ENCODE results near the gene ARSI.
A peak's percentile ranks its signal among the peaks of the same experiment; 100 is the strongest.
"Not testable (repeated sequence)": the region's sequence is repeated elsewhere in the genome, so short reads cannot be mapped to it uniquely, and the experiment has no call there.

Gene ARSI

GRCh38 chr5:150263375-150263775 is 39.3 kb downstream of the ARSI start:
- no peak for DNase-seq

- DNase-seq, result no peak
Measured at GRCh38 chr5:150262502-150262901, 40.2 kb downstream of the ARSI start.

DNA sequence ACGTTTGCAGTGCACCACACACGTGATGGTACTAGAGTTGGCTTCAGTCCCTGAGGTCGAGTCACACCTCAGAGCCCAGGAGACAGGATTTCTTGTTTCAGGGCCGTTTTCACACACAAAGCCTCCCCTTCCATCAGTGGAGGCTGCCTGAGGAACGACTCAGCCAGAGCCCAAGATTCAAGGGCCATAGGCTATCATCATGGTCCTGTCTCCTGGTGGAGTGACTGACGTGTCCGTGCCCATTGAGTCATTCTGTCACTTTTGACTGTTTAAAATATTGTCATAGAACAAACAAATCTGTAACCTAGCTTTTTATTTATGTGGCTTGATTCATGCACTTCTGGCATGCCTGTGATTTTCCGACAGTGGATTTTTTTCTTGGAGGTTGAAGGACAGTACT is 41.5 kb downstream of the ARSI start:
- no peak for DNase-seq

DNA sequence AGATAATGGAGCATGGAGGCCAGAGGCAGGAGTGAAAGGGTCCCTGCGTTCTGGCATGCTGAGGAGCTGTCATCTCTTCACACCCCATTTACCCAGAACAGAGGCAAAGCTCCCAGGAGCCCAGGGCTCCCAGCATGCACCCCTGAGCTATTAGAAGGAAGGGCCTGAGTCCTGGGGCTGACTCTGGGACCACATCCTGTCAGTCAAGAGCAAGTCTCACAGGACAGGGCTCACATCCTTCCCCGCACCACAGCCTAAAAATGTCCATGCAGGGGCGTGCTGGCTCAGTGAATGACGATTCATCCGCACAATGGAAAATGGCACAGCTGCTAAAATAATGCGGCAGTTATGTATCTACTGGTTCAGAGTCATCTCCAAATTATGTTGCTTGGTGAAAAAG is 44.6 kb downstream of the ARSI start:
- peak; percentile 28 for DNase-seq

- DNase-seq, result no peak
Measured at GRCh38 chr5:150257424-150257823, 45.3 kb downstream of the ARSI start.

DNA sequence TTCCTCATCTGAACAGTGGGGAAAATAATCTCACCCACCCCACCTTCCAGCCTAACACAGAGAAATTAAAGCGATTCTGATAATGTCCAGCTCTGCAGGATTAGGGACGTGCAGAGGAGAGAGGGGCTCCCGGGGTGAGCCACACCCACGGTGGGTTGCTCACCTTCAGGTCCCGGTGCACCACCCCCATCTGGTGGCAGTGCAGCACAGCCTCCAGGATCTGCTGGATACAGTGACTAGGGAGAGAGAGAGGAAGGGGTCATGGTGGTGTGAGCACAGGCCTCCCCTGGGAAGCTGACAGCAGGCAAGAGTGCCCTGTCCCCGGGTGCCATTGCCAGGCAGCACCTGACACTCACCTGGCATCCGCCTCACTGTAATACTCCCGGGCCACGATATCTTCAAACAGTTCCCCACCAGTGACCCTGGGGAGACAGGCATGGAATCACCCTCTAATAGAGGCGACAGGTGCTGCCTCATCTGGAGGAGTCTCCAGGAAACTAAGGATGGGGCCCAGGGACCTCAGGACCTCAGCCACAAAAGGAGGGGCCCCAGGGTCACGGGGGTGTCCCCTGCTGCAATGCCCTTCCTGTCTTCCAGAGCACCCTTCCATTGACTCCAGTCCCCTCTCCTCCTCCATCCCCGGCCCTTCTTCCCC is 46.2 kb downstream of the ARSI start:
- DNase-seq, result no peak

DNA sequence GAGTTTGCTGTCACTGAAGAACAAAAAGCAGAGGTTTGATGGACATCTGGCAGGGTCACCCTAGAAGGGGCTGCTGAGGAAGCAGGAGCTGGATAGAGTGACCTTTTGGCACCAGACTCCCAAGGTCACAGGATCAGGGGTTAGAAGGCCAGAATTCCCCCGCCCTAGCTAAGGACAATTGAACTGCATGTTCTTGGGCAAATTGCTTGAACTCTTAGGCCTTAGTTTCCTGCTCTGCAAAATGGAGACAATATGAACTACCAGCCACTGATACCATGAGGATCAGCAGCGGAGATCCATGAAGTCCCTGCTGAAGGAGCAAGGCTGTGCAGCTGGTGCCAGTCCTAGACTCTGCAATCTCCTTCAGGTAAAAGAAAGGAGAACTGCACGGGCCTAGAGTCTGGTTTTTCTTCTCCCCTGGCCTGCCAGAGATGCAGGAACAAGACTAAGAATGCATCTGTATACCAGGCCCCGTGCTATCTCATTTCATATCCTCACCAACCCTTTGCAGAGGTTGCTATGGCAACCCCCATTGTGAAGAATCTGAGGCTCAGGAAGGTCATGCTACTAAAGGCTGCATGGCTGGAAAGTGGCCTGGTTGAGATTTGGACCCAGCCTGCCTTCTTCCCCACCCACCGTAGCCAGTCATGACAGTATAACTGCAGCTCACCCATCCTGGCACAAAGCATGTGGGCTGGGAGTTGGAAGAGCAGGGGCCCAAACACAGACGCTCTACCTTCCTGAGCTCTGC is 46.9 kb downstream of the ARSI start:
- DNase-seq, result no peak

DNA sequence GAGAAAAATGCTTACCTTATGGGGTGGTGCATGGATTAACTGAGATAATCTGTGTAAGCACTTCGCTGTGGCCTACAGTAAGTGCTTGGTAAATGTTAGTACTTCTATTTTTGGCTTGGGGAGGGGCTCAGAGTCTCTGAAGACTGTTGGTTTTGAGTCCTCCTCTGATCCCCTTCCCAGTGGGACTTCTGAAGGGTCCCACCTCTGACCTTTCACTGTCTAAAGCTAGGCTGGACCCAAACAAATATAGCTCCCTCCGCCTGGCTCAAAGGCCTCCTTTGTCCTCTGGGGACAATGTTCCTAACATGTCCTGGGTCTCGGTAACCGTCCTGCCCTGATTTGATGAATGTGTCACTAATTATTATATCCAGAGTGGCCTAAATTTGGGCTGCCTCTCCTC is 47.9 kb downstream of the ARSI start:
- DNase-seq, result no peak

DNA sequence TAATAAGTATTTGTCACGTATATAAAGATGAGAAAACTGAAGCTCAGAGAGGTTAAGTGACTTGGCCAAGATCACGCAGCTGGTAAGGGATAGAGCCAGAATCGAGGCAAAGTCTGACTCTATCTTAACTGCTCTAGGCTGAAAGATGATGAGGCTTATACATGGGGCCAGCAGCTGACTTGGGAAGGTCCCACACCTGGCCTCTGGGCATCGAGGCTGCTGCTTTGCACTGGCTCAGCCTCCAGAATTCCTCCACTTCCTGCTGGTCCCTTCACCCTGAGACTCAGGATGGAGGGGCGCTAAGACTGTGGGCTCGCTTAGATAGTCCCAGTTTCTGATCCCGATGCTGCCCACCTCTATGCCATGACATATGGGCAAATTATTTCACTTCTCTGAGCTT is 48.3 kb downstream of the ARSI start:
- no peak for DNase-seq

DNA sequence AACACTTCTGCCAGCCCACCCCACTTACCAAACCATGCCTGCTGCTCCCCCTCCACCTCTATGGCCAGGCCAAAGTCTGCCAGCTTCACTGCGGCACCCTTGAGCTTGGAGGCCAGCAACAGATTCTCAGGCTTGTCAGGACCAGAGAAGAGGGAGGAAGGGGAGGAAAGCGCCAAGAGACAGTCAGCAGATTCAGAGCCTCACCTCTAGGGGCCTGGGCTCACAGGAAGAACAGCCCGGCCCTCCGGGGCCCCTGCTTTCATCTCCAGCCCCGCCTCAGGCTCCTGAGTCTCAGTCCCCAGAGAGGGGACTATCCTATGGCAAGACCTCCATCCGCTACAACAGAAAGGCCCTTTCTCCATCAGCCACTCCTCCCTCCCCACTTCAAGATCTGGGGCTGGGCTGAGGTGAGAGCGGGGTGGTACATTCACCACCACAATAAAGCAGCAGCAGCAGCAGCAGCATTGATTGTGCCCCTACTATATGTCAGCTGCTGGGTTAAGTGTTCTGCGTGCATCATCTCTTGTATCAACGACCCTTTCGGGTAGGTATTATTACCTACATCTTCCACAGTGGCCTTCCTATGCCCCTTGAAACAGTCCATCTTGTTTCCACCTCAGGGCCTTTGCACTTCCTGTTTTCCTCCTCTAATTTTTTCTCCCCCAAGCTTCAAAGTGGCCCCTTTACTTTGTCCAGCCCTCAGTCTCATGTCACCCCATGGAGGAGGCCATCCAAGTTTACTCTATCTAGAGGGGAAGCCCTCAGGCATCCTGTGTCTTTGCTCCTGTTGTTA is 49.1 kb downstream of the ARSI start:
- DNase-seq, result no peak

GRCh38 chr5:150252489-150252888 is 50.2 kb downstream of the ARSI start:
- no peak for DNase-seq

- no peak for DNase-seq
Measured at GRCh38 chr5:150251504-150251903, 51.2 kb downstream of the ARSI start.

- no peak for DNase-seq
Measured at GRCh38 chr5:150249744-150250143, 53.0 kb downstream of the ARSI start.

- DNase-seq, result no peak
Measured at GRCh38 chr5:150248946-150249345, 53.8 kb downstream of the ARSI start.

DNA sequence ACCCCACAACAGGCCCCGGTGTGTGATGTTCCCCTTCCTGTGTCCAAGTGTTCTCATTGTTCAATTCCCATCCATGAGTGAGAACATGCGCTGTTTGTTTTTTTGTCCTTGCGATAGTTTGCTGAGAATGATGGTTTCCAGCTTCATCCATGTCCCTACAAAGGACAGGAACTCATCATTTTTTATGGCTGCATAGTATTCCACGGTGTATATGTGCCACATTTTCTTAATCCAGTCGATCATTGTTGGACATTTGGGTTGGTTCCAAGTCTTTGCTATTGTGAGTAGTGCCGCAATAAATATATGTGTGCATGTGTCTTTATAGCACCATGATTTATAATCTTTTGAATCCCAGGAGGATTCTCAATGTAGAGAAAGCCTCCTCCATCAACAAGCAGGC is 54.2 kb downstream of the ARSI start:
- DNase-seq, result not testable (repeated sequence)

GRCh38 chr5:150247726-150248125 is 55.0 kb downstream of the ARSI start:
- DNase-seq, result no peak

DNA sequence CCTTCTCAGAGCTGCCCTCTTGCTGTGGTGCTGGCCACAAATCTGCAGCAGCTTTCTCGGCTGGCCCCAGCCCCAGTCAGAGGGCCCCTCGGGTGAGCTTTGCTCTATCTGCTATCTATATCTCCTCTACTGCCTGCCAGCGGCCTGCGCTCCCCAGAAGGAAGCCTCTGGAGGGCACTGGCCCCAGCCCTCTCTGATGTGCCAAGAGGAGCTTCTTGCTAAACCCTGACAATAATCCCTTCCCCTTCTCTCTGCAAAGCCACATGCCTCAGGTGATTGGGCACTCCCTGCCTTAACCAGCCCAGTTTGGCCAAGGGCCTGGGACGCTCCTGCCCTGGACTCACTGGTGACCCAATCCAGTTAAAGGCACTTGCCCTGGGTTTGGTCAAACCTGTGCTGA is 55.9 kb downstream of the ARSI start:
- DNase-seq, result no peak

- no peak for DNase-seq
Measured at GRCh38 chr5:150246429-150246828, 56.3 kb downstream of the ARSI start.
